ENCODE measurements around the gene RAPGEF4.

- TF ChIP-seq CTCF (IDR thresholded peaks at IDR 0.05; ENCODE audit: low read depth, low read length) (no peak), EZH2phosphoT487 (IDR thresholded peaks at IDR 0.05; ENCODE audit: low read depth) (no peak)
Observed at GRCh38 chr2:172724724-172725123, 10.9 kb upstream of the RAPGEF4 start.
